GM12891 (cell line): ENCODE measurements around the gene PGR. TPM values are rescaled to one million over a fixed set of nuclear protein-coding genes. Genes with fewer than 3 reads are reported as not detected.

Source experiments
- DNase-seq: peaks from one replicate; pipeline ENCODE4 v3.0.0; 2011; ENCODE audit warnings: low spot score; ENCODE audit not compliant: insufficient read length
- FAIRE-seq: peaks from 2 replicates; lab custom pipeline; 2011; peaks lifted over from hg19 to GRCh38; lab: Jason Lieb, UNC
- PAX5 ChIP-seq: IDR thresholded peaks from 2 replicates; pipeline ENCODE4 v1.6.1; 2011; ENCODE audit warnings: low read length, moderate library complexity, mild to moderate bottlenecking; ENCODE audit not compliant: insufficient read depth, severe bottlenecking
- POLR2A ChIP-seq: IDR thresholded peaks from 2 replicates; pipeline ENCODE4 v1.6.1; 2011; ENCODE audit warnings: low read depth, low read length, control low read depth
- POLR2AphosphoS5 ChIP-seq: IDR thresholded peaks from 2 replicates; pipeline ENCODE4 v1.6.1; 2011; ENCODE audit warnings: low read depth, low read length, control low read depth
- POU2F2 ChIP-seq: IDR thresholded peaks from 2 replicates; pipeline ENCODE4 v1.6.1; 2011; ENCODE audit warnings: low read depth, mild to moderate bottlenecking, control low read depth, low read length, moderate library complexity
- SPI1 ChIP-seq: IDR thresholded peaks from 2 replicates; pipeline ENCODE4 v1.6.1; 2011; ENCODE audit warnings: low read depth, low read length, control low read depth
- TAF1 ChIP-seq: IDR thresholded peaks from 2 replicates; pipeline ENCODE4 v1.6.1; 2011; ENCODE audit warnings: low read depth, low read length, control low read depth
- polyA plus RNA-seq: library from polyadenylated mRNA; unstranded; fragments of >200 nt; gene quantifications from one replicate; pipeline ENCODE4 v1.2.1, GENCODE V29; 2012; ENCODE audit warnings: low read depth, missing spikeins, inconsistent platforms; ENCODE audit not compliant: missing spikeins

PGR gene
- not detected for polyA plus RNA-seq

GRCh38 chr11:101129203-101129943 lies at the start of gene PGR:
Gene PGR, minus strand, starts transcription at chr11:101129813. Its CDS starts 743 bp downstream, at chr11:101129070.
- DNase-seq (no peak), FAIRE-seq (no peak)
- TF ChIP-seq TAF1, result no peak
- TF ChIP-seq SPI1, result no peak
- TF ChIP-seq POU2F2, result no peak
- TF ChIP-seq POLR2A, result no peak
- TF ChIP-seq PAX5, result no peak
- TF ChIP-seq POLR2AphosphoS5, result no peak

DNA sequence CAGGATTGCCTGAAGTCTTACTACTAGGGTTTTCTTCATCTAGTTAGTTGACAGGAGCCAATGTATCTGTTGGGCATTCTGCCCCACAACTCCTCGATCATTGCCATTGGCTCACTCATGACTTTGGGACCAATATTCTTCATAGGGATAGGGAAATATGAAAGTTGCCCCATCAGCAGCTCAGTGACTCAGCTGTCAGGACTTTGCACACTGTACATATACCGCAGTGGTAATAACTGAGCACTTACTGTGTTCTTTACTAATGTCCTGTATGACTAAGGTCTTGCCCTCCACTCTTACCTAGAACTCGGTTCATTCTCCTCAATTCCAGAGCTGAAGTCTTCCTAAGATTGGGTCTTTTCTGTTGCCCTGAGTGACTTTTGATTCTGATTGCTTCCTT lies 46.8 kb upstream of the PGR start:
- DNase-seq (no peak), FAIRE-seq (no peak)
- TF ChIP-seq PAX5 (no peak), POU2F2 (no peak), SPI1 (no peak), TAF1 (no peak), POLR2AphosphoS5 (no peak), POLR2A (no peak)

DNA sequence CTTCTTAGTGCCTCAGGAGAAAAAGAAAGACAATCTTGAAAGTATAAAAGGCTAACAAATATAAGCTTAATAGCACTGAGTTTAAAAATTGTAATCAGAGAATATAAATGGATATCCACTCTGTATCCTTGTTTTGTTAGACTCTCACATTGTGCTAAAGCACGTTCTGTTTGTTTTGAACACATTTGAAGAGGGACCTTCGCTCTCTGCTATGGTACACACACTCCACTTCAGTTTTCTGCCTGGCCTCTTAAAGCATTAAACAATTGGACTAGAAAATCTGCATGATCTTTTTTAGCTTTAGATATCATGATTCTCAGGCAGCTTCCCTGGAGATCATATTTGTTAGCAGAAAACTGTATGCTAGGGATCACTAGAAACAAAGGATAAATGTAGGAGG lies 40.3 kb upstream of the PGR start:
- DNase-seq (no peak), FAIRE-seq (no peak)
- no peak for TF ChIP-seq SPI1
- TF ChIP-seq POLR2A, result no peak
- no peak for TF ChIP-seq POLR2AphosphoS5

GRCh38 chr11:101166038-101166437 lies 36.4 kb upstream of the PGR start:
- TF ChIP-seq POLR2A, result no peak
- no peak for TF ChIP-seq POLR2AphosphoS5
- no peak for TF ChIP-seq PAX5
- TF ChIP-seq POU2F2, result no peak
- no peak for TF ChIP-seq SPI1
- TF ChIP-seq TAF1, result no peak
- FAIRE-seq (no peak), DNase-seq (no peak)

DNA sequence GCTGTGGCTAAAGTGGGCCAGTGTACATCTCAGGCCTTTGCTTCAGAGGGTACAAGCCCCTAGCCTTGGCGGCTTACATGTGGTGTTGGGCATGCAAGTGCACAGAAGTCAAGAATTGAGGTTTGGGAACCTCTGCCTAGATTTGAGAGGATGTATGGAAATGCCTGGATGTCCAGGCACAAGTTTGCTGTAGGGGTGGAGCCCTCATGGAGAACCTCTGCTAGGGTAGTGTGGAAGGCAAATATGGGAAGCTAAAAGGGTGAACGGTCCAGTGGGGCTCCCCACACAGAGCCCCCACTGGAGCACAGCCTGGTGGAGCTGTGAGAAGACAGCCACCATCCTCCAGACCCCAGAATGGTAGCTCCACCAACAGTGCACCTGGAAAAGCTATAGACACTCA lies 28.5 kb upstream of the PGR start:
- FAIRE-seq (no peak), DNase-seq (no peak)
- TF ChIP-seq POU2F2 (no peak), SPI1 (no peak), POLR2A (no peak)

DNA sequence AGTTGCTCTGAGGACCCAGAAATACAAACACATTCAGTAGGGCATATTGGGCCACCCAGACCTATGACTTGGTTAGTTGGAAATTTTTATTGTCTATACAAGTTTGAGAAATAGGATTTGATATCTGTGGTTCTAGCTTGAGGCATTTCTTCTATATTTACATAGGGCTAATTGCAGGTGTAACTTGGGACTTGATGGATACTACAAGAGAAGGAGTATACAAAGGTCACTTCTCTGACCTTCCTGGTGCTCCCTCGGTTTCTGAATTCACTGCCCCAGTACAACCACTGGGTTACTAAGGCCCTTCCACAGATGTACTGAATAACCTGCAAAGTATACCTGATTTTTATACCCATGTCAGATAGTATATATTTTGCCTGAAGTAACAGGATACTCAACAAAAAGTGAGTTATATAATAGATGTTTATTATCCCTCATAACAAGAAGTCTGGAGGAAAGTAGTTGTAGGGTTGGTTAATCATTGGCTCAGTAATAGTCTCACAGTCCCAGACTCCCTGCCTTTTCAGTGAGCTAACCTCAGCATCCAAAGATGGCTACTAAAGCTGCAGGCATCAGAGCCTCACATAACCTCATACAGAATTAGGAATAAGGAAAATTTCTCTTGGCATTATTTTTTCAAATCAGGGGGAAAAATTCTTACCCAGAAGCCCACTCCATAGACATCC lies 8.8 kb upstream of the PGR start:
- TF ChIP-seq TAF1, result no peak
- no peak for TF ChIP-seq SPI1
- TF ChIP-seq POU2F2, result no peak
- TF ChIP-seq POLR2A, result no peak
- no peak for TF ChIP-seq PAX5
- TF ChIP-seq POLR2AphosphoS5, result no peak
- no peak for FAIRE-seq
- DNase-seq, result no peak

DNA sequence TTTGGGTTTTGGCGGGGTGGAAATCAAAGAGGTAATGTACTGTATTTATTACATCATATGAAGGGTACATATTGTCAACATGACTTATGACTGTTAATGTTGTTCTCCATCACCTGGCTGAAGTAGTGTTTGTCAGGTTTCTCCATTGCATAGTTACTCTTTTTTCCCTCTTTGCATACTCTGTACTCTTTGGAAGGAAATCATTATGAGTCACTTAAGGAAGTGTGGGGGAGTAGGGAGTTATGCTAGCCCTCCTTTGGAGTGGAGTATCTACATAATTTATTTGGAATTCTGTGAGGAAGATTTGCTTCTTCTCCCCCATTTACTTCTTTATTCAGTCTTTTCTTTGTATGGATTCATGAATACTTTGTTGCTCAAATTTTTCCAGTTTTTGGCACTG lies 3.6 kb upstream of the PGR start:
- no peak for TF ChIP-seq TAF1
- no peak for TF ChIP-seq SPI1
- no peak for TF ChIP-seq POLR2AphosphoS5
- no peak for TF ChIP-seq POU2F2
- TF ChIP-seq PAX5, result no peak
- no peak for TF ChIP-seq POLR2A
- FAIRE-seq (no peak), DNase-seq (no peak)

DNA sequence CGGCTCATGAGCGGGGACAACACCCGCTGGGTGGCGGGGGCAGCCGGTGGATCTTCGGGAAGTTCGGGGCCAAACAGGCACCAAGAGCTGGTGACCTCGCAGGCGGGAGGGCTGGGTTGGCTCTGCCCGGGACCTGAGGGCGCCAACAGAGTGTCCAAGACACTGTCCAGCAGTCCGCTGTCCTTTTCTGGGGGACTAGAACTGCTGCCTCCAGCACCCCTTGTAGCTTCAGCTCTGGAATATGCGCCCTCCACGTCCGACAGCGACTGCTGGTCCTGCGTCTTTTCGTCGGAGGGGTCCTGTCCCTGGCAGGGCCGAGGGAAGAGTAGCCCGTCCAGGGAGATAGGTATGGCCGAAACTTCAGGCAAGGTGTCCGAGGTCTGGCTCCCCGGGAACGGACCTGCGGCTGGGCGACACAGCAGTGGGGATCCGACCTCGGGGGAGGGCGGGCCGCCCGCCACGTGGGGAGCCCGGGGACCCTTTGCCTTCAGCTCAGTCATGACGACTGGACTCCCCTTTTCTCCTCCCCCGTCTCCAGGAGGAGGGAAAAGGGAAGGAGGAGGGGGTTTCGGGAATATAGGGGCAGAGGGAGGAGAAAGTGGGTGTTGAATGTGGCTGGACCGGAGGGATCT lies 926 bp downstream of the PGR start:
- no peak for TF ChIP-seq POU2F2
- no peak for TF ChIP-seq POLR2AphosphoS5
- no peak for TF ChIP-seq SPI1
- no peak for TF ChIP-seq PAX5
- TF ChIP-seq POLR2A, result no peak
- TF ChIP-seq TAF1, result no peak
- FAIRE-seq, result no peak
- no peak for DNase-seq

DNA sequence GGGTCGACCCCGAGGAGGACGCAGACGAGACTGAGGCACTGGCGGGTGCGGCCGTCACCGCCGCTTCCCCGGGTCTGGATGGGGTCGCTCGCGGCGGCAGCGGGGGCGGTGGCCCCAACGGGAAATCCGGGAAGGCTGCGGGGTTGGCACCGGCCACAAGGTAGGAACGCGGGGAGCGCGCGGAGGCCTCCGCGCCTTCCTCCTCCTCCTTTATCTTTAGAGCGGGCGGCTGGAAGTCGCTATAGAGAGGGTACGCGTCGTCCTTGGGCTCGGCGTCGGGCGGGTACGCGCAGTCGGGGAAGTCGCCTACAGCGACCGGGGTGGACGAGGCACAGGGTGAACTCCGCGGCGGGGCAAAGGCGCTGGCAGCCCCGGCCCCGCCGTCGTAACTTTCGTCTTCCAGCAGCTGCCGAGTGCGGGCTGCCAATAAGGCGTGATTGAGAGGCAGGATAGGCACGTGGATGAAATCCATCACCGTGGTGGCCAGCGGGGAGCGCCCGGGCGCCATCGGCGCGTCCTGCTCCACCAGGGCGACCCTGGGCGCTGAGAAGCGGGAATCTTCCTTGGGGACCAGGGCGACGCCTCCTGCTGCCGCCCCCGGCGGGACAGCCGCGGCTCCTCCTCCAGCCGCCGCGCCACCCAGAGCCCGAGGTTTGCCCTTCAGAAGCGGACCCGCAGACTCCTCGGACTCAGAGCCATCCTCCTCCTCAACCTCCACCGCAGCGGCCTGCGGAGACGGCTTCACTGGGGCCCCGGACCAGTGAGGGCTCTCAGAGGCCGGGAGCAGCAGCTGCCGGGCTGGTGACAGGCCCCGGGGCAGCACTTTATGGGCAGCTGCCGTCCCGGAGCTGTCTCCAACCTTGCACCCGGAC lies 1.7 kb downstream of the PGR start:
- FAIRE-seq (no peak), DNase-seq (no peak)

More for the DNA sequence above, 1.7 kb downstream of the PGR start:
- no peak for TF ChIP-seq SPI1
- TF ChIP-seq PAX5, result no peak
- TF ChIP-seq POLR2AphosphoS5, result no peak
- TF ChIP-seq POLR2A, result no peak
- no peak for TF ChIP-seq POU2F2
- no peak for TF ChIP-seq TAF1
